ENCODE data around the gene RNF5.

GRCh38 chr6:32188381-32189068 lies 10.3 kb downstream of the RNF5 start:
- TF ChIP-seq TARDBP (IDR thresholded peaks at IDR 0.05) (no peak), HDGF (IDR thresholded peaks at IDR 0.05; ENCODE audit: borderline replicate concordance) (no peak), FOXA1 (IDR thresholded peaks at IDR 0.05) (no peak), ELF4 (IDR thresholded peaks at IDR 0.05) (no peak), SUZ12 (IDR thresholded peaks at IDR 0.05) (no peak), PKNOX1 (IDR thresholded peaks at IDR 0.05) (no peak), FOXM1 (IDR thresholded peaks at IDR 0.05; ENCODE audit: borderline replicate concordance) (no peak), ZNF384 (IDR thresholded peaks at IDR 0.05) (no peak)

Measured in HEK293T (cell line).